Measurements from ENCODE around the gene MYO1F. TPM values are rescaled to one million over a fixed set of nuclear protein-coding genes. Genes with fewer than 3 reads are reported as not detected.

Gene MYO1F
- total RNA-seq, 1 experiment from 2014 or later, result 0.16 TPM

DNA sequence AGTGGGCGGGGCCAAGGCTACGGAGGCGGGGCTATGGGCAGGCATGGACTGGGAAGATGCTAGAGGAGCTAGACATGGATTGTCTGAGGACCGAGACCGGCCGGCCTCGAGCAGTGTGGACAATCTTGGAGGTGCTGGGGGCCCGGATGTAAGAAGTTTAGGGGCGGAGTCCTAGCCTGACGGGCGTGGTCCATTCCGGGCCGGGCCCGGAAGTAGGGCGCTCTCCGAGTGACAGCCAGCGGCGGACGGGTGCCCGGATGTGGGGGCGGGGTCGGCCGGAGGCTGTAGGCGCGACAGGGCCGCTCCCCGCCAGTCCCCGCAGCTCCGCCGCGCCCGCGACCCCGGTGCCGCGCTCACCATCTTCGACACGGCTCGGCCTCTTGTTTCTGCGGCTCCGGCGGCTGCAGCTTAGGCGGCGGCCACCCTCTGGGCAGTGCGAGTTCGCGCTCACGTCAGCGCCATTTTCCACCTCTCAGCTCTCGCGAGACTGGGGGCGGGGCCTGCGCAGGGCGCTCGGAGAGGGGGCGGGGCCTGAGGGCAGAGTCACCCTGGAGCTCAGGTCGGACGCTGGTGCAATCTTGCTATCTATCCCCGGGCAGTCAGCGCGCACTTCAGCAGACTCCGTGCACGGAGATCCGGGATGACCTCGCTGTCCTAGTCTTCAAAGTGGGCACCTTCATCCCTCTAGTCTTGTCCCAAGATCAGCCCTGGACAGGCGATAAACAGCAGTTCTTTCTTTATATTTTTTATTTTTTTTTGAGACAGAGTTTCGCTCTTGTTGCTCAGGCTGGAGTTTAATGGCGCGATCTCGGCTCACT, 63.3 kb downstream of the MYO1F start, which contains the start of gene ZNF414:
Gene ZNF414, minus strand, starts transcription at position 481 of the 818 bp plus-strand sequence. Its CDS starts 121 bp downstream, at position 360.
- POLR2A ChIA-PET, result interaction anchor here (0.5 to 2.5 kb wide), 26 partner anchors 9 to 1162 kb away, joined by 3 to 40 read pairs (median 3); partner anchors contain the start of genes HNRNPM, MARCHF2, NDUFA7 and RAB11B
- peak within 1 kb of the TSS; percentile 99 for H3K27ac Mint-ChIP-seq (ENCODE audit: low read depth, unreplicated experiment)
- H3K9me3 Mint-ChIP-seq (ENCODE audit: unreplicated experiment), result no peaks in the 10 kb centered on the region
- H3K4me3 Mint-ChIP-seq (ENCODE audit: unreplicated experiment), result peak within 1 kb of the TSS; percentile 85
- no peaks in the 10 kb centered on the region for H3K27me3 Mint-ChIP-seq (ENCODE audit: insufficient read depth, unreplicated experiment)
- intact Hi-C loops (cut with micrococcal nuclease), result loop anchor here (2.0 kb wide), 1 partner anchor 69 kb away; the partner anchor contains the start of gene HNRNPM
- peak; percentile 98 for DNase-seq (ENCODE audit: unreplicated experiment)
- BruUV-seq (replicated peaks), result TSS peak; percentile 70
- peaks cover 15% of the 10 kb centered on the region for H3K4me1 Mint-ChIP-seq (ENCODE audit: insufficient read depth, unreplicated experiment)
- TF ChIP-seq, protein P1, sequence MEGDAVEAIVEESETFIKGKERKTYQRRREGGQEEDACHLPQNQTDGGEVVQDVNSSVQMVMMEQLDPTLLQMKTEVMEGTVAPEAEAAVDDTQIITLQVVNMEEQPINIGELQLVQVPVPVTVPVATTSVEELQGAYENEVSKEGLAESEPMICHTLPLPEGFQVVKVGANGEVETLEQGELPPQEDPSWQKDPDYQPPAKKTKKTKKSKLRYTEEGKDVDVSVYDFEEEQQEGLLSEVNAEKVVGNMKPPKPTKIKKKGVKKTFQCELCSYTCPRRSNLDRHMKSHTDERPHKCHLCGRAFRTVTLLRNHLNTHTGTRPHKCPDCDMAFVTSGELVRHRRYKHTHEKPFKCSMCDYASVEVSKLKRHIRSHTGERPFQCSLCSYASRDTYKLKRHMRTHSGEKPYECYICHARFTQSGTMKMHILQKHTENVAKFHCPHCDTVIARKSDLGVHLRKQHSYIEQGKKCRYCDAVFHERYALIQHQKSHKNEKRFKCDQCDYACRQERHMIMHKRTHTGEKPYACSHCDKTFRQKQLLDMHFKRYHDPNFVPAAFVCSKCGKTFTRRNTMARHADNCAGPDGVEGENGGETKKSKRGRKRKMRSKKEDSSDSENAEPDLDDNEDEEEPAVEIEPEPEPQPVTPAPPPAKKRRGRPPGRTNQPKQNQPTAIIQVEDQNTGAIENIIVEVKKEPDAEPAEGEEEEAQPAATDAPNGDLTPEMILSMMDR (IDR thresholded peaks at IDR 0.05; ENCODE audit: unreplicated experiment), result no peak
- peaks cover 24% of the 10 kb centered on the region for H3K36me3 Mint-ChIP-seq (ENCODE audit: insufficient read depth, unreplicated experiment)
- CTCF ChIA-PET, result interaction anchor here (0.5 to 4.3 kb wide), 9 partner anchors 14 to 404 kb away, joined by 3 to 28 read pairs (median 3); partner anchors contain the start of gene MYO1F

DNA sequence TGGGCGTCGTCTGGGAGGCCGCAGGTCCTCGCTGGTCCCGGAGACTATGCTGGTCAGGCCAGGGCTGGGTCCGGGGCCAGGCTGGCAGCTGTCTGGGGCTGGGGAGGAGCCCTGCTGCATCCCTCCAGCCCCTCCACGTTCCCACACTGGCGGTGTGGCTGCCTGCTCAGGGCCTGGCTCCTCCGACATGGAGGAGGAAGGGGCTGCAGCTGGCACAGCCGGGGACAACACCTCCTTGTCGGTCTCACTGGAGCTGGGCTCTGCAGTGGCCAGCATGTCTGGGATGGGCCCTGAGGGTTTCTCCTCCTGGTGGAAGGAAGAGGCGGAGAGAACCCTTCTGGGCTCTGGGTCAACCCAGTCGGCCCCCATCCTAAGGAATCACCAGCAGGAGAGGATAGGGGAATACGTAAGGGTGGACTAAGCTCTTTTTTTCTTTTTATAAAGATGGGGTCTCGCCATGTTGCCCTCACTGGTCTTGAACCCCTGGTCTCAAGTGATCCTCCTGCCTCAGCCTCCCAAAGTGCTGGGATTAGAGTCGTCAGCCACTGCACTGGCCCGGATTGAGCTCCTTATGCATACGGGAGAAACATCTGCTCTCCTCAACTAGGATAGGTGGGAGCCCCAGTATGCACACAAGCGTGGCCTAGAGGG, 64.1 kb downstream of the MYO1F start:
- Mint-ChIP-seq H3K9me3 (ENCODE audit: unreplicated experiment) (no peaks in the 10 kb centered on the region), H3K27me3 (ENCODE audit: insufficient read depth, unreplicated experiment) (no peaks in the 10 kb centered on the region), H3K36me3 (ENCODE audit: insufficient read depth, unreplicated experiment) (peaks cover 24% of the 10 kb centered on the region), H3K4me3 (ENCODE audit: unreplicated experiment) (peak overlapping the region; percentile 85), H3K27ac (ENCODE audit: low read depth, unreplicated experiment) (peak overlapping the region; percentile 99), H3K4me1 (ENCODE audit: insufficient read depth, unreplicated experiment) (peaks cover 15% of the 10 kb centered on the region)
- no TSS peak for BruUV-seq (replicated peaks)
- TF ChIP-seq, protein P1 (IDR thresholded peaks at IDR 0.05; ENCODE audit: unreplicated experiment), result no peak
- POLR2A ChIA-PET, result interaction anchor here (0.6 to 2.5 kb wide), 17 partner anchors 9 to 1044 kb away, joined by 3 to 40 read pairs (median 4); partner anchors contain the start of genes HNRNPM, MARCHF2, NDUFA7 and RPS28
- CTCF ChIA-PET, result interaction anchor here (0.5 to 4.3 kb wide), 8 partner anchors 13 to 159 kb away, joined by 3 to 28 read pairs (median 3); partner anchors contain the start of gene MYO1F
- intact Hi-C loops (cut with micrococcal nuclease), result loop anchor here (2.0 kb wide), 1 partner anchor 68 kb away; the partner anchor contains the start of gene HNRNPM
- no peak for DNase-seq (ENCODE audit: unreplicated experiment)

DNA sequence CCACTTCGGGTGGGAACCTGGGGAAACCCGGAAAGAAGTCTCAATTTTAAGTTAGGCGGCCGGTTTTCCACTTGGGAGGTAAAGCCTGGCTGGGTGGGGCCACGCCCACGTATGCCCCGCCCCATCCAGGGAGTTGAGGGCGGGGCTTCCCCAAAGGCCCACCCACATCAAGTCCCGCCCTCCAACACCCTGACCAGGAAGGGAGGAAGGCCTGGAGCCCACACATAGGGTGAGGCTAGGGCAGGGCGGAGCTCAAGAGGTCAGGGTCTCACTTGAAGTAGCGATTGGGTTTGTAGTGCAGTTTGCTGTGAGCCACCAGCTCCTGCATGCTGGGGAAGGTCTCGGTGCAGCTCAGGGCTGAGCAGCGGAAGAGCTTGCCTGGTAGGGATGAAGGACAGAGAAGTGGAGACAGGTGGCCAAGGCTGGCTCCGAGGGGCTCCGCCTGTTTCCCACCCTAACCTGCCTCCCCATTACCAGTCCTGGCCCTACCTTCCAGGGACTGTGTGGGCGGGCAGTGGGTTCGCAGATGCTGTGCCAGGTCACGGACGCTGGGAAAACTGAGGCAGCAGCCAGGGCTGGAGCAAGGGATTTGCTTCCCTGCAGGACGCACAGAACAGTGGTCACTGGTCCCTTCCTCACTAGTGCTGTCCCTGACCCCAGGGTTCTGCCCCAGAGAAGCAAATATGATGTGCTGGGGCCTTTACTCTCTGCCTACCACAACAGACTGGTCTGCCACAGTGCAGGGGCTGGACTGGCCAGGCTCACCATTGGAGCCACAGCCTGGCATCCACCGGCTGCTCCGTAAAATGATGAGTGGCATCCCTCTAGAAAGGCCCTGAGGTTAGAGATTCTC, 64.9 kb downstream of the MYO1F start:
- H3K4me3 Mint-ChIP-seq (ENCODE audit: unreplicated experiment), result peak overlapping the region; percentile 35
- peaks cover 8% of the 10 kb centered on the region for H3K4me1 Mint-ChIP-seq (ENCODE audit: insufficient read depth, unreplicated experiment)
- H3K27me3 Mint-ChIP-seq (ENCODE audit: insufficient read depth, unreplicated experiment), result no peaks in the 10 kb centered on the region
- H3K27ac Mint-ChIP-seq (ENCODE audit: low read depth, unreplicated experiment), result no peak overlapping the region
- peak; percentile 42 for DNase-seq (ENCODE audit: unreplicated experiment)
- TF ChIP-seq, protein P1 (IDR thresholded peaks at IDR 0.05; ENCODE audit: unreplicated experiment), result no peak
- intact Hi-C loops (cut with micrococcal nuclease), result loop anchor here (2.0 kb wide), 1 partner anchor 68 kb away; the partner anchor contains the start of gene HNRNPM
- POLR2A ChIA-PET, result interaction anchor here (0.6 to 2.5 kb wide), 2 partner anchors 14 to 25 kb away, joined by 3 to 40 read pairs; no protein-coding TSS in a partner anchor
- peaks cover 28% of the 10 kb centered on the region for H3K36me3 Mint-ChIP-seq (ENCODE audit: insufficient read depth, unreplicated experiment)
- no peaks in the 10 kb centered on the region for H3K9me3 Mint-ChIP-seq (ENCODE audit: unreplicated experiment)
- CTCF ChIA-PET, result interaction anchor here (0.6 to 4.3 kb wide), 3 partner anchors 67 to 159 kb away, joined by 3 to 28 read pairs (median 11); partner anchors contain the start of gene MYO1F
- no TSS peak for BruUV-seq (replicated peaks)

Measured in MCF 10A (cell line).